HEK293T (cell line): ENCODE results near the gene FBXL20.

Experiments used
- CTCF ChIA-PET: fragments of 350-600 bp; formaldehyde crosslinking; extraction: SDS; loops from one replicate; lab custom pipeline; 2021; ENCODE audit warnings: antibody characterized with exemption, inconsistent platforms; lab: Yijun Ruan, JAX
- POLR2A ChIA-PET: fragments of 350-600 bp; formaldehyde crosslinking; extraction: SDS; loops from one replicate; lab custom pipeline; 2020; ENCODE audit warnings: antibody characterized with exemption, inconsistent platforms; lab: Yijun Ruan, JAX
- DNase-seq: peaks from one replicate; pipeline ENCODE4 v3.0.0; 2012; ENCODE audit warnings: mixed read lengths; ENCODE audit errors: extremely low spot score
- ARNT ChIP-seq: fragments of 450-650 bp; IDR thresholded peaks from 2 replicates; pipeline ENCODE4 v1.6.1; 2017; ENCODE audit warnings: mild to moderate bottlenecking
- BHLHE40 ChIP-seq: fragments of 450-650 bp; IDR thresholded peaks from 2 replicates; pipeline ENCODE4 v1.6.1; 2016; ENCODE audit warnings: mild to moderate bottlenecking, moderate library complexity, borderline replicate concordance
- CTBP1 ChIP-seq: fragments of 450-650 bp; IDR thresholded peaks from 2 replicates; pipeline ENCODE4 v1.6.1; 2016; ENCODE audit warnings: borderline replicate concordance
- ELF4 ChIP-seq: fragments of 450-650 bp; IDR thresholded peaks from 2 replicates; pipeline ENCODE4 v1.6.1; 2017; ENCODE audit warnings: antibody characterized with exemption
- FOXA1 ChIP-seq: fragments of 450-650 bp; IDR thresholded peaks from 2 replicates; pipeline ENCODE4 v1.6.1; 2016; ENCODE audit warnings: mild to moderate bottlenecking
- FOXK2 ChIP-seq: fragments of 450-650 bp; IDR thresholded peaks from 2 replicates; pipeline ENCODE4 v1.6.1; 2016; ENCODE audit warnings: mild to moderate bottlenecking
- FOXM1 ChIP-seq: fragments of 450-650 bp; IDR thresholded peaks from 2 replicates; pipeline ENCODE4 v1.6.1; 2017; ENCODE audit warnings: mild to moderate bottlenecking, borderline replicate concordance
- HDGF ChIP-seq: fragments of 450-650 bp; IDR thresholded peaks from 2 replicates; pipeline ENCODE4 v1.6.1; 2017; ENCODE audit warnings: antibody characterized with exemption, borderline replicate concordance
- L3MBTL2 ChIP-seq: fragments of 450-650 bp; conservative IDR thresholded peaks from 2 replicates; pipeline ENCODE4 v1.6.1; 2016; ENCODE audit warnings: mild to moderate bottlenecking
- LEF1 ChIP-seq: fragments of 450-650 bp; IDR thresholded peaks from 2 replicates; pipeline ENCODE4 v1.6.1; 2017; ENCODE audit warnings: mild to moderate bottlenecking, borderline replicate concordance
- NFRKB ChIP-seq: fragments of 450-650 bp; IDR thresholded peaks from 2 replicates; pipeline ENCODE4 v1.6.1; 2016; ENCODE audit warnings: mild to moderate bottlenecking, moderate library complexity
- PKNOX1 ChIP-seq: fragments of 450-650 bp; IDR thresholded peaks from 2 replicates; pipeline ENCODE4 v1.6.1; 2016
- SP1 ChIP-seq: fragments of 450-650 bp; IDR thresholded peaks from 2 replicates; pipeline ENCODE4 v1.6.1; 2017
- SUZ12 ChIP-seq: fragments of 450-650 bp; IDR thresholded peaks from 2 replicates; pipeline ENCODE4 v1.6.1; 2016; ENCODE audit warnings: mild to moderate bottlenecking
- TARDBP ChIP-seq: fragments of 450-650 bp; IDR thresholded peaks from 2 replicates; pipeline ENCODE4 v1.6.1; 2016
- ZNF384 ChIP-seq: fragments of 450-650 bp; IDR thresholded peaks from 2 replicates; pipeline ENCODE4 v1.6.1; 2016

FBXL20 gene

GRCh38 chr17:39213852-39214251 is 187.6 kb downstream of the FBXL20 start:
- CTCF ChIA-PET = interaction anchor here (2.2 kb wide), 1 partner anchor 22 kb away, joined by 7 read pairs; no protein-coding TSS in a partner anchor

DNA sequence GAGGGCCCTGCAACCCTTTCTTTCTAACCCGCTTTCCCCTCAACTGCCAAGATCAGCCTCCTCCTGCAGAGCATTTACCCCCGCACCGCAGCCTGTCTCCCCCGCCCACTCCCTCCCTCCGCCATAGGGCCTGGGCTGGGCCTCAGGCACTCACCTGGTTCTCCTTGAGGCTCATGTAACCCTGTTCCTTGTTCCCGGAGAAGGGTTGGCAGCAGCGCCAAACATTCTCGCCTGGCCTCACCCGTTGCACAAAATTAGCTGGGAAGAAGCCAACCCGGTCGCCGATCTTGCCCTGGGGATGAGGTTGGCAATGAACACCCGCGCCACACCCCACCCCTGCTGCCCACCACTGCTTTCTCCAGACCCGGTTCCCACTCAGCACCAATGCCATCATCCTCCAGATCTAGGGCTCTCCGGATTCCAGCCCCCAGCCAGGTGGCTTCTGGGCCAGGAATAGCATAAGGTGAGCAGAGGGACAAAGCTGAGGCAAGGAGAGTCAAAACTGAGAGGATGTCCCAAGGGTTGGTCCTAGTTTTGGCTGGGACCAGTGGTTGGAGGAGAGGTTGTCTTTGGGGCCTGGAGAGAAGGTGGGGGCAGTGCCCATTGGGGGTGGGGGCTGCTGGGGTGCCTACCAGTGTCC is 188.5 kb downstream of the FBXL20 start:
- no peak for DNase-seq
- ChIA-PET POLR2A (interaction anchor here (4.3 kb wide), 1 partner anchor 13 kb away, joined by 24 read pairs; the partner anchor contains the start of gene RPL19), CTCF (interaction anchor here (2.2 kb wide), 1 partner anchor 23 kb away, joined by 7 read pairs; no protein-coding TSS in a partner anchor)

More at GRCh38 chr17:39213852-39214251, 187.6 kb downstream of the FBXL20 start:
- TF ChIP-seq ARNT = no peak
- no peak for TF ChIP-seq SP1
- TF ChIP-seq CTBP1 = no peak
- no peak for TF ChIP-seq ZNF384
- TF ChIP-seq SUZ12 = no peak
- TF ChIP-seq LEF1 = no peak
- no peak for TF ChIP-seq FOXK2
- TF ChIP-seq PKNOX1 = no peak
- no peak for TF ChIP-seq ELF4
- TF ChIP-seq HDGF = no peak
- TF ChIP-seq NFRKB = no peak
- TF ChIP-seq TARDBP = no peak
- TF ChIP-seq L3MBTL2 = no peak
- no peak for TF ChIP-seq BHLHE40
- no peak for TF ChIP-seq FOXA1
- no peak for TF ChIP-seq FOXM1
- POLR2A ChIA-PET = interaction anchor here (4.3 kb wide), 1 partner anchor 14 kb away, joined by 24 read pairs; the partner anchor contains the start of gene RPL19
- DNase-seq = no peak

GRCh38 chr17:39212195-39212810 is 189.1 kb downstream of the FBXL20 start:
- POLR2A ChIA-PET = interaction anchor here (4.3 kb wide), 1 partner anchor 12 kb away, joined by 24 read pairs; the partner anchor contains the start of gene RPL19
- CTCF ChIA-PET = no interaction called here
- TF ChIP-seq SP1 (no peak), FOXK2 (no peak), PKNOX1 (no peak), CTBP1 (no peak), BHLHE40 (no peak), L3MBTL2 (no peak), ARNT (no peak)
- no peak for DNase-seq

More for the DNA sequence above, 188.5 kb downstream of the FBXL20 start:
- TF ChIP-seq HDGF (no peak), SP1 (no peak), LEF1 (no peak), ARNT (no peak), PKNOX1 (no peak), NFRKB (no peak), SUZ12 (no peak), BHLHE40 (no peak), ELF4 (no peak), TARDBP (no peak), FOXA1 (no peak), L3MBTL2 (no peak), ZNF384 (no peak), CTBP1 (no peak), FOXM1 (no peak)

DNA sequence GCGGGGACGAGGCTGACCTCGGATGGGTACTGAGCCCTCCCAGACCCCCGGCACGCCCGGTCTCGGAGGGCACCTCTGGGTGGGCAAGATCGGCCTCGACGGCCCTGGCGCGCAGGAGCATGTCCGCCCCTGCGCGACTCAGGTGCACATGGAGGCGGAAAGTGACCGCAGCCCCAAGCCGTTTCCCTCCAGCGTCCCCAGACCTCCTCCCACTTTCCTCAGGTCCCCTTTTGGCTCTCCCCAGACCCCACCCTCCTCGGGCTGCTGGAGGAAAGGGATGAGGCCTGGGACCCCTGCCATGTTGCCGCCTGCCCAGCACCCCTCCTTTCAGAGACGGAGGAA is 191.4 kb downstream of the FBXL20 start:
- TF ChIP-seq SP1 = no peak
- TF ChIP-seq ELF4 = no peak
- ChIA-PET CTCF (no interaction called here), POLR2A (interaction anchor here (1.0 to 2.8 kb wide), 2 partner anchors 10 to 191 kb away, joined by 3 to 17 read pairs; partner anchors contain the start of genes FBXL20 and RPL19)
- DNase-seq = no peak

GRCh38 chr17:39209317-39210092 is 191.9 kb downstream of the FBXL20 start:
- ChIA-PET CTCF (interaction anchor here (0.5 to 5.0 kb wide), 6 partner anchors 9 to 36 kb away, joined by 3 to 96 read pairs (median 22); partner anchors contain the start of gene RPL19), POLR2A (interaction anchor here (1.0 to 2.8 kb wide), 3 partner anchors 10 to 192 kb away, joined by 3 to 17 read pairs (median 4); partner anchors contain the start of genes FBXL20 and RPL19)
- TF ChIP-seq SP1 = no peak
- no peak for TF ChIP-seq SUZ12
- TF ChIP-seq L3MBTL2 = no peak
- TF ChIP-seq ELF4 = no peak
- TF ChIP-seq HDGF = no peak
- TF ChIP-seq LEF1 = no peak
- TF ChIP-seq PKNOX1 = no peak
- TF ChIP-seq BHLHE40 = no peak
- no peak for TF ChIP-seq TARDBP
- no peak for TF ChIP-seq FOXM1
- TF ChIP-seq FOXA1 = no peak
- no peak for TF ChIP-seq NFRKB
- TF ChIP-seq FOXK2 = no peak
- no peak for TF ChIP-seq CTBP1
- no peak for TF ChIP-seq ZNF384
- TF ChIP-seq ARNT = no peak
- DNase-seq = no peak
